Endothelial cell of umbilical vein (primary cell): ENCODE measurements around the gene PIK3AP1. TPM values are rescaled to one million over a fixed set of nuclear protein-coding genes. Genes with fewer than 3 reads are reported as not detected.

Source experiments
- BruUV-seq: library from RNA; stranded (reverse); fragments of 400-500 nt; replicated peaks from 2 replicates; lab custom pipeline; 2021; lab: Mats Ljungman, UMichigan
- CTCF ChIA-PET: fragments of 300-600, 350-600 bp; sonication (Branson Sonifier 250); formaldehyde crosslinking; loops from one replicate; lab custom pipeline; 2021; ENCODE audit warnings: antibody characterized with exemption, inconsistent platforms; lab: Charles Lee
- POLR2A ChIA-PET: fragments of 300-600, 350-600 bp; sonication (Branson Sonifier 250); formaldehyde crosslinking; loops from one replicate; lab custom pipeline; 2021; ENCODE audit warnings: antibody characterized with exemption, inconsistent platforms; lab: Charles Lee
- DNase-seq: peaks from one replicate; pipeline ENCODE4 v3.0.0-alpha.2; 2011; ENCODE audit warnings: low read depth, low spot score
- FAIRE-seq: peaks from 2 replicates; lab custom pipeline; 2011; peaks lifted over from hg19 to GRCh38; lab: Jason Lieb, UNC
- H2AFZ ChIP-seq: 2 replicates; pipeline ENCODE4 v1.6.0; 2012; ENCODE audit warnings: low read depth, low read length, control low read depth, inconsistent platforms
- H3K27ac ChIP-seq: 2 replicates; pipeline ENCODE4 v1.5.1; 2011; ENCODE audit warnings: low read depth, mild to moderate bottlenecking, control low read depth, low read length, moderate library complexity; ENCODE audit not compliant: insufficient read depth
- H3K27me3 ChIP-seq, 2 experiments: 2 replicates each; pipeline versions ENCODE4 v1.6.0 to v1.6.1; 2011; ENCODE audit warnings: low read length in 2 of 2, mixed read lengths in 1 of 2; ENCODE audit not compliant: control insufficient read depth in 2 of 2, insufficient read depth in 2 of 2
- H3K36me3 ChIP-seq, 2 experiments: 2 replicates in 1 of 2; 3 replicates in 1 of 2; pipeline ENCODE4 v1.5.1; 2011; ENCODE audit warnings: low read length in 2 of 2, mild to moderate bottlenecking in 1 of 2, moderate library complexity in 1 of 2; ENCODE audit not compliant: control insufficient read depth in 2 of 2, insufficient read depth in 2 of 2; ENCODE audit errors: extremely low read depth in 1 of 2
- H3K4me1 ChIP-seq: 3 replicates; pipeline ENCODE4 v1.5.1; 2011; ENCODE audit warnings: mild to moderate bottlenecking, low read length; ENCODE audit not compliant: control insufficient read depth, insufficient read depth; ENCODE audit errors: extremely low read depth
- H3K4me2 ChIP-seq: 2 replicates; pipeline ENCODE4 v1.6.1; 2011; ENCODE audit warnings: low read length, control low read depth, mixed read lengths; ENCODE audit not compliant: insufficient read depth
- H3K4me3 ChIP-seq, 3 experiments: fragments of 200-600 bp in 1 of 3; sonication (generic), shearing (Covaris generic) in 1 of 3; replicated peaks in 1 of 3; 2 replicates each; pipeline ENCODE4 v1.5.1; 2011 to 2016; ENCODE audit warnings: control low read depth in 3 of 3, low read length in 3 of 3, mild to moderate bottlenecking in 2 of 3, inconsistent platforms in 1 of 3, low read depth in 1 of 3, moderate library complexity in 1 of 3; ENCODE audit not compliant: insufficient read depth in 1 of 3
- H3K79me2 ChIP-seq: 2 replicates; pipeline ENCODE4 v1.6.0; 2012; ENCODE audit warnings: low read length, inconsistent platforms; ENCODE audit not compliant: control insufficient read depth, insufficient read depth
- H3K9ac ChIP-seq: replicated peaks from 2 replicates; pipeline ENCODE3; 2011; ENCODE audit warnings: low read length, control low read depth; ENCODE audit not compliant: insufficient read depth; ENCODE audit errors: extremely low read depth
- H3K9me1 ChIP-seq: replicated peaks from 3 replicates; pipeline ENCODE4 v1.6.0; 2011; ENCODE audit warnings: mild to moderate bottlenecking, low read length; ENCODE audit not compliant: control insufficient read depth, insufficient read depth; ENCODE audit errors: extremely low read depth
- H3K9me3 ChIP-seq: replicated peaks from 2 replicates; pipeline ENCODE4 v1.5.1; 2012; ENCODE audit warnings: low read length, inconsistent platforms; ENCODE audit not compliant: control insufficient read depth, insufficient read depth
- H4K20me1 ChIP-seq: replicated peaks from 2 replicates; pipeline ENCODE3; 2011; ENCODE audit warnings: mild to moderate bottlenecking, low read length; ENCODE audit not compliant: control insufficient read depth, insufficient read depth; ENCODE audit errors: extremely low read depth
- EZH2 ChIP-seq: IDR thresholded peaks from 2 replicates; pipeline ENCODE4 v1.6.1; 2012; ENCODE audit warnings: borderline replicate concordance, low read depth, mild to moderate bottlenecking, moderate library complexity, low read length, inconsistent platforms; ENCODE audit not compliant: severe bottlenecking
- FOS ChIP-seq: IDR thresholded peaks from 2 replicates; pipeline ENCODE4 v1.6.1; 2011; ENCODE audit warnings: mild to moderate bottlenecking, low read length, moderate library complexity, borderline replicate concordance; ENCODE audit not compliant: insufficient read depth
- GATA2 ChIP-seq: IDR thresholded peaks from 2 replicates; pipeline ENCODE4 v1.7.0; 2011; ENCODE audit warnings: low read depth, mild to moderate bottlenecking, moderate library complexity, mixed read lengths, low read length; ENCODE audit not compliant: insufficient read length, insufficient read depth
- JUN ChIP-seq: IDR thresholded peaks from 2 replicates; pipeline ENCODE4 v1.6.1; 2011; ENCODE audit warnings: borderline replicate concordance, low read depth; ENCODE audit not compliant: insufficient read length, insufficient read depth
- MYC ChIP-seq: IDR thresholded peaks from one replicate; pipeline ENCODE4 v1.6.1; 2011; ENCODE audit warnings: mild to moderate bottlenecking, low read depth, low read length
- POLR2A ChIP-seq: IDR thresholded peaks from 2 replicates; pipeline ENCODE4 v1.6.1; 2012; ENCODE audit warnings: low read depth, mild to moderate bottlenecking, control low read depth, low read length
- POLR2AphosphoS5 ChIP-seq: IDR thresholded peaks from 2 replicates; pipeline ENCODE4 v1.6.1; 2012; ENCODE audit warnings: low read depth, mild to moderate bottlenecking, control low read depth, low read length, moderate library complexity; ENCODE audit not compliant: insufficient read depth
- dilution Hi-C: fragments of 300-500 bp; cut with MboI; formaldehyde crosslinking; loops from one replicate; pipeline ENCODE4 v1.15.0; 2019; ENCODE audit warnings: low sequenced_read_pairs; ENCODE audit not compliant: extremely low pct_ligation_motif_present
- intact Hi-C: fragments of 100-400 bp; cut with micrococcal nuclease; formaldehyde crosslinking; loops from one replicate; pipeline ENCODE4 v1.10.0; 2022
- polyA plus RNA-seq, 4 experiments: library from polyadenylated mRNA; depleted of rRNA in 3 of 4; stranded (reverse) in 3 of 4; unstranded in 1 of 4; fragments of >200 nt; gene quantifications; 2 replicates each; pipeline versions ENCODE4 v1.2.1 to v1.2.3, GENCODE V29; 2011 to 2012; ENCODE audit warnings: missing spikeins in 1 of 4
- total RNA-seq: library from RNA; stranded (reverse); gene quantifications from 2 replicates; pipeline ENCODE4 v1.2.3, GENCODE V29; 2021
- TF ChIP-seq, protein P1 (sequence below): IDR thresholded peaks from 2 replicates; pipeline ENCODE4 v1.6.1; 2011; ENCODE audit not compliant: insufficient read depth, insufficient read length
- TF ChIP-seq, protein P2 (sequence below), 2 donors: IDR thresholded peaks; 1 replicate in 1 of 2; 2 replicates in 1 of 2; pipeline ENCODE4 v1.5.1; 2011; ENCODE audit warnings: low read length in 2 of 2, mild to moderate bottlenecking in 2 of 2, moderate library complexity in 2 of 2, control low read depth in 1 of 2, inconsistent platforms in 1 of 2, low read depth in 1 of 2; ENCODE audit not compliant: insufficient read depth in 1 of 2; ENCODE audit errors: extremely low read depth in 1 of 2

Gene PIK3AP1
- total and polyA plus RNA-seq, 2 donors (not counting 3 experiments of a cell fraction or from before 2014, with no cell fraction given): 0.04 TPM; not detected in 1

DNA sequence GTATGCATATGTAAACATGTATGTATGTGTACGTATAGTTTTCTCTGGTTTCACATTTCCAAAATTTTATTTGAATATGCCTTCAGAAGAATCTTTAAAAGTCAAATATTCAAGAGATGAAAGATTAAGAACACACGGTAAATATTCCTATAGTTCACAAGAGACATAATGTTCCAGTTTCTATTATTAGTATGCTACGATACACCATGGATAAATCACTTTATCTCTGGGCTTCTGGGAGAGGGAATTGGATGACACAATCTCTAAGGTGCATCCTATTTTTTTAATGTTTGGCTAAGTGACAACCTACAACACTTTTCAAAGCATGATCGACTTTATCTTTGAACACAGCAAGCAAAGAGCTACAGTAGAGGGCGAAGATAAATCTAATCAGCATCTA lies 147.3 kb downstream of the PIK3AP1 start:
- dilution Hi-C loops (no loop called here), intact Hi-C loops (no loop called here)
- Histone ChIP-seq H3K9me1 (no peaks in the 10 kb centered on the region), H3K27ac (no peak overlapping the region), H3K9me3 (no peaks in the 10 kb centered on the region), H3K36me3 (peaks cover 0 to 6% of the 10 kb centered on the region in 2 experiments), H3K79me2 (peaks cover 98% of the 10 kb centered on the region), H3K9ac (no peak overlapping the region), H4K20me1 (peaks cover 17% of the 10 kb centered on the region), H3K4me2 (no peak overlapping the region), H3K4me1 (peaks cover 2% of the 10 kb centered on the region), H3K27me3 (no peaks in the 10 kb centered on the region), H2AFZ (no peak overlapping the region), H3K4me3 (no peak overlapping the region)
- ChIA-PET CTCF (interaction anchor here (1.0 kb wide), 1 partner anchor 202 kb away, joined by 3 read pairs; no protein-coding TSS in a partner anchor), POLR2A (no interaction called here)
- FAIRE-seq: no peak
- no peak for DNase-seq
- BruUV-seq: no TSS peak
- TF ChIP-seq, protein P1, sequence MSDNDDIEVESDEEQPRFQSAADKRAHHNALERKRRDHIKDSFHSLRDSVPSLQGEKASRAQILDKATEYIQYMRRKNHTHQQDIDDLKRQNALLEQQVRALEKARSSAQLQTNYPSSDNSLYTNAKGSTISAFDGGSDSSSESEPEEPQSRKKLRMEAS: no peak
- TF ChIP-seq MYC: no peak
- no peak for TF ChIP-seq POLR2A

GRCh38 chr10:96570983-96571964 lies 149.0 kb downstream of the PIK3AP1 start:
- intact Hi-C loops (no loop called here), dilution Hi-C loops (no loop called here)
- TF ChIP-seq MYC (no peak), GATA2 (no peak), JUN (no peak), POLR2AphosphoS5 (no peak), POLR2A (no peak), FOS (no peak), EZH2 (no peak)
- TF ChIP-seq, protein P1: no peak
- TF ChIP-seq, protein P2, sequence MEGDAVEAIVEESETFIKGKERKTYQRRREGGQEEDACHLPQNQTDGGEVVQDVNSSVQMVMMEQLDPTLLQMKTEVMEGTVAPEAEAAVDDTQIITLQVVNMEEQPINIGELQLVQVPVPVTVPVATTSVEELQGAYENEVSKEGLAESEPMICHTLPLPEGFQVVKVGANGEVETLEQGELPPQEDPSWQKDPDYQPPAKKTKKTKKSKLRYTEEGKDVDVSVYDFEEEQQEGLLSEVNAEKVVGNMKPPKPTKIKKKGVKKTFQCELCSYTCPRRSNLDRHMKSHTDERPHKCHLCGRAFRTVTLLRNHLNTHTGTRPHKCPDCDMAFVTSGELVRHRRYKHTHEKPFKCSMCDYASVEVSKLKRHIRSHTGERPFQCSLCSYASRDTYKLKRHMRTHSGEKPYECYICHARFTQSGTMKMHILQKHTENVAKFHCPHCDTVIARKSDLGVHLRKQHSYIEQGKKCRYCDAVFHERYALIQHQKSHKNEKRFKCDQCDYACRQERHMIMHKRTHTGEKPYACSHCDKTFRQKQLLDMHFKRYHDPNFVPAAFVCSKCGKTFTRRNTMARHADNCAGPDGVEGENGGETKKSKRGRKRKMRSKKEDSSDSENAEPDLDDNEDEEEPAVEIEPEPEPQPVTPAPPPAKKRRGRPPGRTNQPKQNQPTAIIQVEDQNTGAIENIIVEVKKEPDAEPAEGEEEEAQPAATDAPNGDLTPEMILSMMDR (IDR thresholded peaks at IDR 0.05; ENCODE audit: extremely low read depth in 1 of 2, insufficient read depth in 1 of 2, low read depth in 1 of 2, low read length in 2 of 2): no peak
- no TSS peak for BruUV-seq
- no peaks in the 10 kb centered on the region for H3K4me1 ChIP-seq
- DNase-seq (no peak), FAIRE-seq (no peak)
- H3K36me3 ChIP-seq: peaks cover 0 to 10% of the 10 kb centered on the region in 2 experiments
- no peaks in the 10 kb centered on the region for H3K9me3 ChIP-seq
- no peak overlapping the region for H3K27ac ChIP-seq
- no peak overlapping the region for H3K4me3 ChIP-seq
- ChIA-PET CTCF (interaction anchor here (1.3 kb wide), 1 partner anchor 27 kb away, joined by 4 read pairs; no protein-coding TSS in a partner anchor), POLR2A (no interaction called here)
- H4K20me1 ChIP-seq: peaks cover 13% of the 10 kb centered on the region
- H3K79me2 ChIP-seq: peaks cover 97% of the 10 kb centered on the region
- H2AFZ ChIP-seq: no peak overlapping the region
- no peaks in the 10 kb centered on the region for H3K27me3 ChIP-seq
- no peak overlapping the region for H3K4me2 ChIP-seq
- no peak overlapping the region for H3K9ac ChIP-seq
- peaks cover 2% of the 10 kb centered on the region for H3K9me1 ChIP-seq
